ENCODE measurements around the gene BMP6. TPM values are rescaled to one million over a fixed set of nuclear protein-coding genes. Genes with fewer than 3 reads are reported as not detected.

BMP6 gene
- polyA plus RNA-seq, 1 donor (not counting 4 experiments of a cell fraction or from before 2014, with no cell fraction given), result 0.05 TPM

- TF ChIP-seq CTCF (optimal IDR thresholded peaks at IDR 0.05 in 1 of 3, IDR thresholded peaks at IDR 0.05 in 1 of 3, conservative IDR thresholded peaks at IDR 0.05 in 1 of 3; ENCODE audit: extremely low read depth in 1 of 3, insufficient read depth in 2 of 3, low read length in 3 of 3) (no peak), EZH2 (IDR thresholded peaks at IDR 0.05; ENCODE audit: low read length) (no peak)
- H3K27me3 ChIP-seq (ENCODE audit: control insufficient read depth, extremely low read depth, insufficient read depth, low read length), result no peaks in the 10 kb centered on the region
- H2AFZ ChIP-seq (ENCODE audit: control insufficient read depth, low read length), result no peak overlapping the region
- no peak overlapping the region for H3K4me2 ChIP-seq (ENCODE audit: control insufficient read depth, extremely low read depth, insufficient read depth, low read depth, low read length)
- FAIRE-seq (no peak), DNase-seq (ENCODE audit: low read depth, low spot score) (no peak)
- peaks cover 2% of the 10 kb centered on the region for H3K4me1 ChIP-seq (ENCODE audit: control insufficient read depth, extremely low read depth, insufficient read depth, low read length)
- H3K9me1 ChIP-seq (ENCODE audit: control insufficient read depth, extremely low read depth, insufficient read depth, low read length), result no peaks in the 10 kb centered on the region
- H3K79me2 ChIP-seq (ENCODE audit: control insufficient read depth, insufficient read depth, low read length), result no peaks in the 10 kb centered on the region
- H4K20me1 ChIP-seq (ENCODE audit: control insufficient read depth, extremely low read depth, insufficient read depth, low read length), result no peaks in the 10 kb centered on the region
- no peak overlapping the region for H3K9ac ChIP-seq (ENCODE audit: control insufficient read depth, extremely low read depth, insufficient read depth, low read length)
- H3K36me3 ChIP-seq (ENCODE audit: control insufficient read depth in 2 of 2, extremely low read depth in 1 of 2, insufficient read depth in 2 of 2, low read length in 2 of 2), result peaks cover 37 to 57% of the 10 kb centered on the region in 2 experiments
- dilution Hi-C loops (cut with MboI; ENCODE audit: extremely low pct_ligation_motif_present, low sequenced_read_pairs), result no loop called here
- H3K4me3 ChIP-seq (ENCODE audit: control insufficient read depth in 2 of 3, extremely low read depth in 1 of 3, insufficient read depth in 2 of 3, low read depth in 1 of 3, low read length in 3 of 3), result no peak overlapping the region
- no peaks in the 10 kb centered on the region for H3K9me3 ChIP-seq (ENCODE audit: control insufficient read depth, low read depth, low read length)
- no peak overlapping the region for H3K27ac ChIP-seq (ENCODE audit: control insufficient read depth, insufficient read depth, low read length)
These were observed 161.5 kb downstream of the BMP6 start for GRCh38 chr6:7887278-7887991.

GRCh38 chr6:7888587-7889357 lies 162.9 kb downstream of the BMP6 start:
- Histone ChIP-seq H3K79me2 (ENCODE audit: control insufficient read depth, insufficient read depth, low read length) (no peaks in the 10 kb centered on the region), H3K27me3 (ENCODE audit: control insufficient read depth, extremely low read depth, insufficient read depth, low read length) (no peaks in the 10 kb centered on the region), H3K27ac (ENCODE audit: control insufficient read depth, insufficient read depth, low read length) (no peak overlapping the region), H2AFZ (ENCODE audit: control insufficient read depth, low read length) (no peak overlapping the region), H3K4me1 (ENCODE audit: control insufficient read depth, extremely low read depth, insufficient read depth, low read length) (no peaks in the 10 kb centered on the region), H3K9me3 (ENCODE audit: control insufficient read depth, low read depth, low read length) (no peaks in the 10 kb centered on the region), H3K4me3 (ENCODE audit: control insufficient read depth in 2 of 3, extremely low read depth in 1 of 3, insufficient read depth in 2 of 3, low read depth in 1 of 3, low read length in 3 of 3) (no peak overlapping the region), H3K9ac (ENCODE audit: control insufficient read depth, extremely low read depth, insufficient read depth, low read length) (no peak overlapping the region), H4K20me1 (ENCODE audit: control insufficient read depth, extremely low read depth, insufficient read depth, low read length) (no peaks in the 10 kb centered on the region), H3K4me2 (ENCODE audit: control insufficient read depth, extremely low read depth, insufficient read depth, low read depth, low read length) (no peak overlapping the region), H3K9me1 (ENCODE audit: control insufficient read depth, extremely low read depth, insufficient read depth, low read length) (no peaks in the 10 kb centered on the region), H3K36me3 (ENCODE audit: control insufficient read depth in 2 of 2, extremely low read depth in 1 of 2, insufficient read depth in 2 of 2, low read length in 2 of 2) (peaks cover 38 to 49% of the 10 kb centered on the region in 2 experiments)
- dilution Hi-C loops (cut with MboI; ENCODE audit: extremely low pct_ligation_motif_present, low sequenced_read_pairs), result no loop called here
- TF ChIP-seq EZH2 (IDR thresholded peaks at IDR 0.05; ENCODE audit: low read length) (no peak), CTCF (optimal IDR thresholded peaks at IDR 0.05 in 1 of 3, IDR thresholded peaks at IDR 0.05 in 1 of 3, conservative IDR thresholded peaks at IDR 0.05 in 1 of 3; ENCODE audit: extremely low read depth in 1 of 3, insufficient read depth in 2 of 3, low read length in 3 of 3) (no peak)
- FAIRE-seq (no peak), DNase-seq (ENCODE audit: low read depth, low spot score) (no peak)

All from keratinocyte (primary cell).